BE2C (cell line): ENCODE results near the gene RNASEH2B.
A peak's percentile ranks its signal among the peaks of the same experiment; 100 is the strongest.

Source experiments
- DNase-seq: peaks from one replicate; pipeline ENCODE4 v3.0.0-alpha.2; 2020
- H3K27me3 ChIP-seq: fragments of 250-450 bp; sonication (Bioruptor Pico); 2 replicates; pipeline ENCODE4 v1.5.1; 2020; ENCODE audit warnings: mild to moderate bottlenecking
- H3K36me3 ChIP-seq: fragments of 250-450 bp; sonication (Bioruptor Pico); 2 replicates; pipeline ENCODE4 v1.5.1; 2020; ENCODE audit warnings: mild to moderate bottlenecking
- H3K4me1 ChIP-seq: fragments of 250-450 bp; sonication (Bioruptor Pico); 2 replicates; pipeline ENCODE4 v1.5.1; 2020
- H3K4me3 ChIP-seq: 2 replicates; pipeline ENCODE4 v1.5.1; 2011; ENCODE audit warnings: low read depth, low read length
- H3K9me3 ChIP-seq: fragments of 250-450 bp; sonication (Bioruptor Pico); 2 replicates; pipeline ENCODE4 v1.5.1; 2020
- TF ChIP-seq, protein P1 (sequence below): IDR thresholded peaks from 2 replicates; pipeline ENCODE4 v1.5.1; 2012; ENCODE audit warnings: mild to moderate bottlenecking, low read depth, low read length

RNASEH2B gene

GRCh38 chr13:50910485-50910805 is 854 bp downstream of the RNASEH2B start:
- Histone ChIP-seq H3K4me3 (peak overlapping the region; percentile 68), H3K27me3 (no peaks in the 10 kb centered on the region), H3K36me3 (no peaks in the 10 kb centered on the region), H3K9me3 (no peaks in the 10 kb centered on the region), H3K4me1 (no peaks in the 10 kb centered on the region; the same call in none of the 2 replicates)
- DNase-seq, result peak; percentile 25
- TF ChIP-seq, protein P1, sequence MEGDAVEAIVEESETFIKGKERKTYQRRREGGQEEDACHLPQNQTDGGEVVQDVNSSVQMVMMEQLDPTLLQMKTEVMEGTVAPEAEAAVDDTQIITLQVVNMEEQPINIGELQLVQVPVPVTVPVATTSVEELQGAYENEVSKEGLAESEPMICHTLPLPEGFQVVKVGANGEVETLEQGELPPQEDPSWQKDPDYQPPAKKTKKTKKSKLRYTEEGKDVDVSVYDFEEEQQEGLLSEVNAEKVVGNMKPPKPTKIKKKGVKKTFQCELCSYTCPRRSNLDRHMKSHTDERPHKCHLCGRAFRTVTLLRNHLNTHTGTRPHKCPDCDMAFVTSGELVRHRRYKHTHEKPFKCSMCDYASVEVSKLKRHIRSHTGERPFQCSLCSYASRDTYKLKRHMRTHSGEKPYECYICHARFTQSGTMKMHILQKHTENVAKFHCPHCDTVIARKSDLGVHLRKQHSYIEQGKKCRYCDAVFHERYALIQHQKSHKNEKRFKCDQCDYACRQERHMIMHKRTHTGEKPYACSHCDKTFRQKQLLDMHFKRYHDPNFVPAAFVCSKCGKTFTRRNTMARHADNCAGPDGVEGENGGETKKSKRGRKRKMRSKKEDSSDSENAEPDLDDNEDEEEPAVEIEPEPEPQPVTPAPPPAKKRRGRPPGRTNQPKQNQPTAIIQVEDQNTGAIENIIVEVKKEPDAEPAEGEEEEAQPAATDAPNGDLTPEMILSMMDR, result no peak

DNA sequence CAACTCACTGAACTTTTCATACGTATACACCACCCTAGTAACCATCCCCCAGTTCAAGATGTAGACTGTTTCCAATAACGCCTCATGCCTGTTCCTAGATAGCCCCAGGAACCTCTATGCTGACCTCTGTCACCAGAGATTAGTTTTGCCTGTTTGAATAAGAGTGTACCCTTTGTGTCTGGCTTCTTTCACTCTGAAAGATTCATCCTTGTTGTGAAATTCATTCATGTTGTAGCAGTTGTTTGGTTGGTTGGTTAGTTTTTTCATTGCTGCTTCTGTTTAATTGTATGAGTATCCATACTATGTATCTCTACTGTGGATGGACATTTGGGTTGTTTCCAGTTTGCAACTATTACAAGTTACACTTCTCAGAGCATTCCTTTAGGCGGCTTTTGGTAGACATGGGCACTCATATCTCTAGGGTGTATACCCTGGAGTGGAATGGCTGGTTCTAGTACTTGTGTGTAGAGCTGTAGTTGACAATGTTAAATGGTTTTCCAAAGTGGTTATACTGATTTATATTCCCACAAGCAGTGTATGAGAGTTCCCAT is 1.6 kb downstream of the RNASEH2B start:
- DNase-seq, result no peak
- Histone ChIP-seq H3K4me1 (no peaks in the 10 kb centered on the region; the same call in none of the 2 replicates), H3K36me3 (no peaks in the 10 kb centered on the region), H3K9me3 (no peaks in the 10 kb centered on the region), H3K27me3 (no peaks in the 10 kb centered on the region), H3K4me3 (peak overlapping the region; percentile 68)
- TF ChIP-seq, protein P1, result no peak

- no peaks in the 10 kb centered on the region; the same call in none of the 2 replicates for H3K4me1 ChIP-seq
- H3K4me3 ChIP-seq, result no peak overlapping the region
Measured at GRCh38 chr13:50911937-50912795, 2.6 kb downstream of the RNASEH2B start.

DNA sequence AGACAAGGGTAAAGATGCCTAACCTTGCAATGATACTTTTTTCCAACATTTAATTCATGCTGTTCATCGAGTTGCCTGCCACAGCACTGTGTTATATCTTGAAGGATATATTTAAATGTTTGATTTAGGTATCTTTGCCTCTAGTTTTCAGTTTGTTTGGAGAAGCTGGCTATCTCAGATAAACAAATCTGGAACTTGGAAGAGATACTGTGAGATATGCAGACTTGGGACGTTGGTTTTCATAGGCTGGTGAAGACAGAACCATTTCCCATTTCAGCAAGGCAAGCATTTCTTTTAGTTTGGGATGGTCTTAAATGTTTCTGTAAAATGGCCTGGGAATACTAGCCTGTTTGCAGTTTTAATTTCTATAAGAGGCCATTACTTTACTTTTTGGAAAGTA is 3.3 kb downstream of the RNASEH2B start:
- no peak for DNase-seq
- Histone ChIP-seq H3K4me1 (no peaks in the 10 kb centered on the region; the same call in none of the 2 replicates), H3K36me3 (no peaks in the 10 kb centered on the region), H3K9me3 (no peaks in the 10 kb centered on the region), H3K27me3 (no peaks in the 10 kb centered on the region), H3K4me3 (no peak overlapping the region)
- TF ChIP-seq, protein P1, result no peak

More at GRCh38 chr13:50911937-50912795, 2.6 kb downstream of the RNASEH2B start:
- Histone ChIP-seq H3K9me3 (no peaks in the 10 kb centered on the region), H3K27me3 (no peaks in the 10 kb centered on the region), H3K36me3 (no peaks in the 10 kb centered on the region)
- TF ChIP-seq, protein P1, result peak; percentile 95
- peak; percentile 89 for DNase-seq

DNA sequence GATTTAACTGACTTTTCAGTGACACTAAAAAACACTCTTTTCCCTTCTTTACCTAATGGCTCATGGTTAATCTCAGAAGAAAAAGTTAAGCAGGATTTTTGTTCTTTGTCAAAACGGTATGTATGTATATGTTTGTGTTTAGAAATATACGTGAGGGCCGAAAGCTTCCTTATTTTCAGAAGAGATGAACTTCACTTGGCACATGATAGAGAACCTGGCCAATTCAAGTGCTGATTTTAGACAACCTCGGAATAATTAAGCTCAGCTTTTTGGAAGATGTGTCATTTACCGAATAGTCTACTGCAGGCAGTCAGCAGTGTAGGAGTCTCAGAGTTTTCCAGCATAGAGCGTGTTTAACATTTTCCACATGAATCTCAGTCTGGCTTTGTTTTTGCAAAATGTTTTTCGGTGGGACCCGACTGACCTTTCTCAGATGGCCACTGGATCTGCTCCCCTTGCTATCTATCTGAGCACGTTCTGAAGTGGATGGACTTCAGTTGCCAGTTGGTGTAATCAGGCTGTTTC is 4.6 kb downstream of the RNASEH2B start:
- Histone ChIP-seq H3K9me3 (no peaks in the 10 kb centered on the region), H3K27me3 (no peaks in the 10 kb centered on the region), H3K4me3 (no peak overlapping the region), H3K36me3 (no peaks in the 10 kb centered on the region), H3K4me1 (no peaks in the 10 kb centered on the region; the same call in none of the 2 replicates)
- TF ChIP-seq, protein P1, result no peak
- no peak for DNase-seq

DNA sequence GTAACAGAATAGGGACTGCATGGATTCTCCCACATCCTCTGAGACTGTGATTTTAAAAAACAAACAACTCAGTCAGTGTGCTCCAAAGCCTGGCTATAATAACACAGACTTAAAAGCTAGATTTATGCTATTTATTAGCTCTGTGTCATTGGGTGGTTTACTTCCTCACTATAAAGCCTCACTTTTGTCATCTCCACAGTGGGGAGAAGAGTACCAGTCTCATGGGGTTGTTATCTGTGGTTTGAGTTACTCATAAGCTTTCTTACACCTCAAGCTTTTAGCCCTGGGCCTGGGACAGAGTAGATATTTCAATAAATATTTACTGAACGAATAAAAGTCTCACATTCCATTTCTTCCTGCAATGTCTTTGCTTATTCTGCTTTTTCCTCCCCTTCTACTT is 5.3 kb downstream of the RNASEH2B start:
- H3K4me1 ChIP-seq, result no peaks in the 10 kb centered on the region; the same call in 1 of the 2 replicates
- DNase-seq, result no peak

More for the DNA sequence above, 5.3 kb downstream of the RNASEH2B start:
- Histone ChIP-seq H3K27me3 (no peaks in the 10 kb centered on the region), H3K4me3 (no peak overlapping the region), H3K36me3 (no peaks in the 10 kb centered on the region), H3K9me3 (no peaks in the 10 kb centered on the region)
- TF ChIP-seq, protein P1, result no peak
